Measurements from ENCODE around the gene GRIN2A. TPM values are rescaled to one million over a fixed set of nuclear protein-coding genes. Genes with fewer than 3 reads are reported as not detected.

The GRIN2A gene
- total and polyA plus RNA-seq, 2 experiments from 2014 or later, result not detected

DNA sequence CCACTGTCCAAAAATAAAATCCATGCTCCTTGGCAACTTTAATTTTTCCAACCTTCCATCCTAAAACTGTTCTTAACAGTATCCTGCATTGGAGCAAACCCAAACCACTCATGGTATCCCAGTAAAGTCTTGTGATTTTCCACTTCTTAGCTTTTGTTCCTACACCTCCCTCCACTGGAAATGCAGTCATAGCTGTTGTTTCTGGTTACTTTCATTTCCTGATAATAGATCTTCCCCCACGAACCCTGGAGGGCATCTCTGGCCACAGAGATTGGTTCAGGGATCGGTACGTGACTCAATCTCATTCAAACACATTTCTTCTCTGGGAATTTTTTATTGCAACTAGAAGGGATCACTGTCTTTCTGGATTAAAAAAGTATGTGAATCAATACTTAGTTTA lies 276.0 kb downstream of the GRIN2A start:
- Histone ChIP-seq H3F3A (ENCODE audit: insufficient read depth) (no peaks in the 10 kb centered on the region), H3K4me2 (ENCODE audit: unreplicated experiment) (no peak overlapping the region), H3K4me3 (no peak overlapping the region), H2AFZ (no peak overlapping the region), H3K79me2 (ENCODE audit: insufficient read depth) (no peaks in the 10 kb centered on the region), H3K9ac (no peak overlapping the region), H3K27me3 (replicated peaks; ENCODE audit: insufficient read depth) (no peaks in the 10 kb centered on the region), H3K27ac (no peak overlapping the region), H3K36me3 (ENCODE audit: low read depth) (no peaks in the 10 kb centered on the region), H3K9me3 (ENCODE audit: low read depth) (no peaks in the 10 kb centered on the region), H3K4me1 (ENCODE audit: insufficient read depth) (no peaks in the 10 kb centered on the region), H4K20me1 (ENCODE audit: insufficient read depth) (no peaks in the 10 kb centered on the region), H3K9me2 (ENCODE audit: insufficient read depth) (no peaks in the 10 kb centered on the region)
- in situ Hi-C loops (cut with MboI), result no loop called here
- DNase-seq, result no peak
- TF ChIP-seq EZH2 (IDR thresholded peaks at IDR 0.05; ENCODE audit: insufficient read depth, poor library complexity, severe bottlenecking) (no peak), EZH2phosphoT487 (IDR thresholded peaks at IDR 0.05; ENCODE audit: insufficient read depth, low read depth) (no peak)
- 33 to 42% methylated on average over 3 of the region's 3 CpGs for WGBS, 2 experiments (ENCODE audit: low coverage in 1 of 2, low lambda C conversion rate in 2 of 2, missing lambda C conversion rate in 2 of 2)

DNA sequence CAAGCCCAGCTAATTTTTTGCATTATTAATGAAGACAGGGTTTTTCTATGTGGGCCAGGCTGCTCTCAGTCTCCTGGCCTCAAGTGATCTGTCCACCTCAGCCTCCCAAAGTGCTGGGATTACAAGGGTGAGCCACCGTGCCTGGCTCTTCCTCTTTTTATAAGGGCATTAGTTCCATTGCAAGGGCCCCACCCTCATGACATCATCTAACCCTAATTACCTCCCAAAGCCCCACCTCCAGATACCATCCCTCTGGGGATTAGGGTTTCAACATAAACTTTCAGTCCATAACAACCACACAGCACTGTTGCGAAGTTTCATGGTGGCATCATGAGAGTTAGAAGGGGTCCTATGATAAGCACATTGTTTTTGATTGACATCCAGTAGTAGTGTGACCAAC lies 277.7 kb downstream of the GRIN2A start:
- no peak for TF ChIP-seq EZH2phosphoT487 (IDR thresholded peaks at IDR 0.05; ENCODE audit: insufficient read depth, low read depth)
- TF ChIP-seq EZH2 (IDR thresholded peaks at IDR 0.05; ENCODE audit: insufficient read depth, poor library complexity, severe bottlenecking), result no peak
- DNase-seq, result no peak
- WGBS, 2 experiments (ENCODE audit: low coverage in 1 of 2, low lambda C conversion rate in 2 of 2, missing lambda C conversion rate in 2 of 2), result 31 to 34% methylated on average over 2 of the region's 2 CpGs

DNA sequence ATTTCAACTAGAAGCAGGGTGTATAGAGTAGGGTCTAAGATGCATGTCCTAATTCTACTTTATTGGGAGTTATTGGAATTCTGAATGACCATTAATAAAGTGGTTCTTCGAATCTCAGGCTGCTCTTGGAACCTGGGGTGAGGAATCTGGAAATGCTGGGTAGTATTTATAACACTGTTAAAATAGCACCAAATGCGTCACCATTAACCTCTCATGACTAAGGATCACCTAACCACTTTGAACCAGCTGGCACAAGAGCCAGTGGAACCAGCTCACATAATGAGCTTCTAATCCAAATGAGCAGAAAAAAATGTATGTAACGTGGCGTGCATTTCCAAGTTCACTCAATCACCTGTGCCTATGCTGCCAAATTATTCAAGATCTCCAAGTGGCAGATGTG lies 281.7 kb downstream of the GRIN2A start:
- H3K9ac ChIP-seq, result no peak overlapping the region
- no peaks in the 10 kb centered on the region for H3K36me3 ChIP-seq (ENCODE audit: low read depth)
- H3K79me2 ChIP-seq (ENCODE audit: insufficient read depth), result no peaks in the 10 kb centered on the region
- H3K4me2 ChIP-seq (ENCODE audit: unreplicated experiment), result no peak overlapping the region
- no peaks in the 10 kb centered on the region for H3K9me2 ChIP-seq (ENCODE audit: insufficient read depth)
- no peaks in the 10 kb centered on the region for H3K27me3 ChIP-seq (replicated peaks; ENCODE audit: insufficient read depth)
- H3K4me1 ChIP-seq (ENCODE audit: insufficient read depth), result no peaks in the 10 kb centered on the region
- H3K27ac ChIP-seq, result no peak overlapping the region
- 12% methylated on average over 4 of the region's 4 CpGs for WGBS, 2 experiments (ENCODE audit: low coverage in 1 of 2, low lambda C conversion rate in 2 of 2, missing lambda C conversion rate in 2 of 2)
- no peak overlapping the region for H3K4me3 ChIP-seq
- DNase-seq, result no peak
- no peaks in the 10 kb centered on the region for H4K20me1 ChIP-seq (ENCODE audit: insufficient read depth)
- TF ChIP-seq EZH2 (IDR thresholded peaks at IDR 0.05; ENCODE audit: insufficient read depth, poor library complexity, severe bottlenecking), result no peak
- TF ChIP-seq EZH2phosphoT487 (IDR thresholded peaks at IDR 0.05; ENCODE audit: insufficient read depth, low read depth), result no peak
- no peak overlapping the region for H2AFZ ChIP-seq
- no peaks in the 10 kb centered on the region for H3K9me3 ChIP-seq (ENCODE audit: low read depth)
- in situ Hi-C loops (cut with MboI), result no loop called here
- no peaks in the 10 kb centered on the region for H3F3A ChIP-seq (ENCODE audit: insufficient read depth)

More for the DNA sequence above, 277.7 kb downstream of the GRIN2A start:
- Histone ChIP-seq H3K4me2 (ENCODE audit: unreplicated experiment) (no peak overlapping the region), H3K27ac (no peak overlapping the region), H3K79me2 (ENCODE audit: insufficient read depth) (no peaks in the 10 kb centered on the region), H3K4me1 (ENCODE audit: insufficient read depth) (no peaks in the 10 kb centered on the region), H3K9ac (no peak overlapping the region), H3K36me3 (ENCODE audit: low read depth) (no peaks in the 10 kb centered on the region), H2AFZ (no peak overlapping the region), H3F3A (ENCODE audit: insufficient read depth) (no peaks in the 10 kb centered on the region), H3K9me3 (ENCODE audit: low read depth) (no peaks in the 10 kb centered on the region), H3K27me3 (replicated peaks; ENCODE audit: insufficient read depth) (no peaks in the 10 kb centered on the region), H3K9me2 (ENCODE audit: insufficient read depth) (no peaks in the 10 kb centered on the region), H3K4me3 (no peak overlapping the region), H4K20me1 (ENCODE audit: insufficient read depth) (no peaks in the 10 kb centered on the region)
- in situ Hi-C loops (cut with MboI), result no loop called here

DNA sequence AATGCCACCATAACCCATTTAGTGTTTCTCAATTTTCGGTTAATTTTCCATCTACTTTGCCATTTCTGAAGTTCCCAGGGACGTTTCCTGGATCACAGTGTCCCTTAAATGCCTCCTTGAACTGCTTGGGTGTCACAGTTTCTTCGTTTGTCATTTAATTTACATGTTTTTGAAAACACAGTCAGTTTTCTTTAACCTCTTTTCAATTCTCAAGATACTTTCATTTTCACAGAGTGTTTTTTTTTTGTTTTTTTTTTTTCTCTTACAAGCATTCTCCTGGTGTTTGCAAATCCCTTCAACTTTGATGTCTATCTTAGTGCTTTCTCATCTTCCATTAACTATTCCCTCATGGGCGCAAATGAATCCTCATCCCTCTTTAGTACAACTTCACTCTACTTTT lies 283.7 kb downstream of the GRIN2A start:
- Histone ChIP-seq H2AFZ (no peak overlapping the region), H4K20me1 (ENCODE audit: insufficient read depth) (no peaks in the 10 kb centered on the region), H3F3A (ENCODE audit: insufficient read depth) (no peaks in the 10 kb centered on the region), H3K9me2 (ENCODE audit: insufficient read depth) (no peaks in the 10 kb centered on the region), H3K79me2 (ENCODE audit: insufficient read depth) (no peaks in the 10 kb centered on the region), H3K4me1 (ENCODE audit: insufficient read depth) (no peaks in the 10 kb centered on the region), H3K4me2 (ENCODE audit: unreplicated experiment) (no peak overlapping the region), H3K27ac (no peak overlapping the region), H3K9me3 (ENCODE audit: low read depth) (no peaks in the 10 kb centered on the region), H3K36me3 (ENCODE audit: low read depth) (no peaks in the 10 kb centered on the region), H3K4me3 (no peak overlapping the region), H3K9ac (no peak overlapping the region), H3K27me3 (replicated peaks; ENCODE audit: insufficient read depth) (no peaks in the 10 kb centered on the region)
- no peak for DNase-seq
- 14 to 16% methylated on average over 4 of the region's 4 CpGs for WGBS, 2 experiments (ENCODE audit: low coverage in 1 of 2, low lambda C conversion rate in 2 of 2, missing lambda C conversion rate in 2 of 2)
- TF ChIP-seq EZH2phosphoT487 (IDR thresholded peaks at IDR 0.05; ENCODE audit: insufficient read depth, low read depth) (no peak), EZH2 (IDR thresholded peaks at IDR 0.05; ENCODE audit: insufficient read depth, poor library complexity, severe bottlenecking) (no peak)
- in situ Hi-C loops (cut with MboI), result no loop called here

DNA sequence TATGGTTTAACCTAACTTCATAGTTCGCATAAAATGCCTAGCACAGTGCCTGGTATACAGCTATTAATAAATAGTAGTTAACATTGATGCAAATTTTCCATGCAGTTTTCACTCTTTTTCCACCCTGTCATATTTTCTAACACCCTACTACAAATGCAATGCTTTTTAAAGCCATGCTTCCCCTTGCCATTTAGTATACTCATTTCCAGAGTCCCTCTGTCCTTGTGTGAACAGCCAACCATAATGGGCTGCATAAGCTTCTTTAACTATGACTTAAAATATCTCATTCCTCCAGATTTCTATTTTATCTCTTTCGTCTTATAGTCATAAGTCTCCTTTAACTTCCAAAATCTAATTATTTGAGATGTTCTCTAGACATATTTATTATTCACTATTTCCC lies 284.1 kb downstream of the GRIN2A start:
- in situ Hi-C loops (cut with MboI), result no loop called here
- no peaks in the 10 kb centered on the region for H3F3A ChIP-seq (ENCODE audit: insufficient read depth)
- no peak overlapping the region for H3K4me3 ChIP-seq
- no peaks in the 10 kb centered on the region for H3K79me2 ChIP-seq (ENCODE audit: insufficient read depth)
- H3K27me3 ChIP-seq (replicated peaks; ENCODE audit: insufficient read depth), result no peaks in the 10 kb centered on the region
- H3K27ac ChIP-seq, result no peak overlapping the region
- H2AFZ ChIP-seq, result no peak overlapping the region
- no peaks in the 10 kb centered on the region for H3K36me3 ChIP-seq (ENCODE audit: low read depth)
- H4K20me1 ChIP-seq (ENCODE audit: insufficient read depth), result no peaks in the 10 kb centered on the region
- H3K4me1 ChIP-seq (ENCODE audit: insufficient read depth), result no peaks in the 10 kb centered on the region
- no peak for DNase-seq
- H3K4me2 ChIP-seq (ENCODE audit: unreplicated experiment), result no peak overlapping the region
- H3K9me3 ChIP-seq (ENCODE audit: low read depth), result no peaks in the 10 kb centered on the region
- H3K9ac ChIP-seq, result no peak overlapping the region
- 18 to 22% methylated on average over 2 of the region's 2 CpGs for WGBS, 2 experiments (ENCODE audit: low coverage in 1 of 2, low lambda C conversion rate in 2 of 2, missing lambda C conversion rate in 2 of 2)
- no peak for TF ChIP-seq EZH2 (IDR thresholded peaks at IDR 0.05; ENCODE audit: insufficient read depth, poor library complexity, severe bottlenecking)
- no peak for TF ChIP-seq EZH2phosphoT487 (IDR thresholded peaks at IDR 0.05; ENCODE audit: insufficient read depth, low read depth)
- no peaks in the 10 kb centered on the region for H3K9me2 ChIP-seq (ENCODE audit: insufficient read depth)

Data from GM23248 (cell line).